HCT116 (cell line): ENCODE data around the gene DLST. TPM values are rescaled to one million over a fixed set of nuclear protein-coding genes. Genes with fewer than 3 reads are reported as not detected.

Experiments
- ATAC-seq: fragments of 200-7000 bp; cut with Tn5 transposase; 2 replicates; pipeline ENCODE4 v1.9.1; 2020; ENCODE audit warnings: mild to moderate bottlenecking, moderate library complexity
- BruUV-seq: library from RNA; stranded (reverse); fragments of 400-500 nt; replicated peaks from 2 replicates; lab custom pipeline; 2021; lab: Mats Ljungman, UMichigan
- CTCF ChIA-PET: fragments of 300-600 bp; sonication (Branson Sonifier 250); formaldehyde crosslinking; loops from one replicate; lab custom pipeline; 2021; ENCODE audit warnings: antibody characterized with exemption; lab: Charles Lee
- POLR2A ChIA-PET: fragments of 300-600, 350-600 bp; sonication (Branson Sonifier 250); formaldehyde crosslinking; loops from one replicate; lab custom pipeline; 2021; ENCODE audit warnings: antibody characterized with exemption; lab: Charles Lee
- RAD21 ChIA-PET, 2 experiments: fragments of 300-600 bp; sonication (Branson Sonifier 250); formaldehyde crosslinking; loops; one replicate each; lab custom pipeline; 2023; ENCODE audit warnings: low total read pairs in 2 of 2; ENCODE audit not compliant: uncharacterized antibody in 2 of 2, unreplicated experiment in 2 of 2, low non-redundant PET in 1 of 2; lab: Charles Lee
- DNase-seq: peaks from one replicate; pipeline ENCODE4 v3.0.0-alpha.2; 2010; ENCODE audit warnings: low read depth, low spot score
- H2AFZ ChIP-seq: fragments of 200-600 bp; shearing (Covaris generic), sonication (generic); 2 replicates; pipeline ENCODE4 v1.6.1; 2017; ENCODE audit warnings: low read depth, mixed run types, mixed read lengths, antibody characterized with exemption, low read length; ENCODE audit not compliant: poor library complexity, severe bottlenecking
- H3K27ac ChIP-seq: 2 replicates; pipeline ENCODE4 v1.5.1; 2012; ENCODE audit warnings: low read depth, low read length
- H3K27me3 ChIP-seq: fragments of 200-600 bp; sonication (generic); 2 replicates; pipeline ENCODE4 v1.6.1; 2016; ENCODE audit warnings: mixed run types, low read length, mixed read lengths; ENCODE audit not compliant: insufficient read depth
- H3K36me3 ChIP-seq, 2 experiments: fragments of 200-500 bp in 1 of 2; fragments of 200-600 bp in 1 of 2; sonication (Bioruptor generic) in 1 of 2; sonication (generic) in 1 of 2; 2 replicates each; pipeline versions ENCODE4 v1.5.1 to v1.6.1; 2014 to 2016; ENCODE audit warnings: low read length in 2 of 2, inconsistent platforms in 1 of 2, mixed read lengths in 1 of 2, mixed run types in 1 of 2; ENCODE audit not compliant: insufficient read depth in 2 of 2, control insufficient read depth in 1 of 2
- H3K4me1 ChIP-seq, 2 experiments: fragments of 200-600 bp in 1 of 2; sonication (generic) in 1 of 2; 2 replicates each; pipeline versions ENCODE4 v1.5.1 to v1.6.1; 2012 to 2017; ENCODE audit warnings: low read length in 2 of 2, inconsistent platforms in 1 of 2, mild to moderate bottlenecking in 1 of 2, mixed read lengths in 1 of 2, mixed run types in 1 of 2, moderate library complexity in 1 of 2; ENCODE audit not compliant: insufficient read depth in 2 of 2, control insufficient read depth in 1 of 2
- H3K4me2 ChIP-seq: fragments of 200-600 bp; sonication (generic); 2 replicates; pipeline ENCODE4 v1.6.1; 2017; ENCODE audit warnings: mixed run types, low read length, mixed read lengths
- H3K4me3 ChIP-seq, 2 experiments: fragments of 200-600 bp in 1 of 2; sonication (generic) in 1 of 2; replicated peaks in 1 of 2; 2 replicates each; pipeline ENCODE4 v1.5.1; 2011 to 2016; ENCODE audit warnings: low read length in 2 of 2, control low read depth in 1 of 2, low read depth in 1 of 2, mild to moderate bottlenecking in 1 of 2, mixed read lengths in 1 of 2, mixed run types in 1 of 2
- H3K79me2 ChIP-seq: fragments of 200-600 bp; sonication (generic); 2 replicates; pipeline ENCODE4 v1.6.1; 2017; ENCODE audit warnings: mild to moderate bottlenecking, mixed run types, low read length, moderate library complexity, mixed read lengths; ENCODE audit not compliant: insufficient read depth
- H3K9ac ChIP-seq: fragments of 200-600 bp; sonication (generic); 2 replicates; pipeline ENCODE4 v1.6.1; 2016; ENCODE audit warnings: low read length, mixed read lengths
- H3K9me2 ChIP-seq: fragments of 200-600 bp; sonication (generic), shearing (Covaris generic); 2 replicates; pipeline ENCODE4 v1.6.1; 2017; ENCODE audit warnings: mixed run types, mild to moderate bottlenecking, moderate library complexity; ENCODE audit not compliant: insufficient read depth
- H3K9me3 ChIP-seq, 2 experiments: fragments of 200-500 bp in 1 of 2; fragments of 200-600 bp in 1 of 2; sonication (Bioruptor generic) in 1 of 2; sonication (generic) in 1 of 2; 2 replicates each; pipeline ENCODE4 v1.6.1; 2014 to 2017; ENCODE audit warnings: low read length in 2 of 2, mixed read lengths in 2 of 2, inconsistent platforms in 1 of 2, low read depth in 1 of 2, mild to moderate bottlenecking in 1 of 2, mixed run types in 1 of 2, moderate library complexity in 1 of 2; ENCODE audit not compliant: control insufficient read depth in 1 of 2, insufficient read depth in 1 of 2
- H4K20me1 ChIP-seq: fragments of 200-600 bp; sonication (generic), shearing (Covaris generic); 2 replicates; pipeline ENCODE4 v1.6.1; 2017; ENCODE audit warnings: mixed run types, mild to moderate bottlenecking, moderate library complexity; ENCODE audit not compliant: insufficient read depth
- CEBPB ChIP-seq: IDR thresholded peaks from 2 replicates; pipeline ENCODE4 v1.6.1; 2012; ENCODE audit warnings: low read depth
- EGR1 ChIP-seq: IDR thresholded peaks from 2 replicates; pipeline ENCODE4 v1.6.1; 2012; ENCODE audit warnings: low read depth
- ELF1 ChIP-seq: IDR thresholded peaks from 2 replicates; pipeline ENCODE4 v1.6.1; 2012; ENCODE audit warnings: low read depth, borderline replicate concordance
- EZH2 ChIP-seq: fragments of 200-600 bp; sonication (generic); IDR thresholded peaks from 2 replicates; pipeline ENCODE4 v1.6.1; 2017; ENCODE audit warnings: antibody characterized with exemption, mixed run types
- EZH2phosphoT487 ChIP-seq: fragments of 200-600 bp; IDR thresholded peaks from 2 replicates; pipeline ENCODE4 v1.6.1; 2018; ENCODE audit warnings: antibody characterized with exemption, borderline replicate concordance
- FOSL1 ChIP-seq: IDR thresholded peaks from 2 replicates; pipeline ENCODE4 v1.6.1; 2012; ENCODE audit warnings: low read depth
- JUND ChIP-seq: IDR thresholded peaks from 2 replicates; pipeline ENCODE4 v1.6.1; 2012
- POLR2A ChIP-seq: IDR thresholded peaks from 2 replicates; pipeline ENCODE4 v1.7.0; 2011; ENCODE audit warnings: borderline replicate concordance; ENCODE audit not compliant: insufficient read depth, insufficient read length; ENCODE audit errors: extremely low read depth
- POLR2AphosphoS5 ChIP-seq: IDR thresholded peaks from 2 replicates; pipeline ENCODE4 v1.6.1; 2011; ENCODE audit warnings: mild to moderate bottlenecking, low read depth, low read length, moderate library complexity
- RAD21 ChIP-seq: IDR thresholded peaks from 2 replicates; pipeline ENCODE4 v1.6.1; 2012; ENCODE audit warnings: low read depth, mild to moderate bottlenecking
- SIN3A ChIP-seq: IDR thresholded peaks from 2 replicates; pipeline ENCODE4 v1.6.1; 2012; ENCODE audit warnings: low read depth
- SRF ChIP-seq: IDR thresholded peaks from 2 replicates; pipeline ENCODE4 v1.6.1; 2012; ENCODE audit warnings: low read depth
- YY1 ChIP-seq: IDR thresholded peaks from 2 replicates; pipeline ENCODE4 v1.6.1; 2011; ENCODE audit warnings: low read length, low read depth, moderate library complexity, mild to moderate bottlenecking; ENCODE audit not compliant: insufficient replicate concordance; ENCODE audit errors: extremely low read depth
- ZFX ChIP-seq: fragments of 450-650 bp; IDR thresholded peaks from 2 replicates; pipeline ENCODE4 v1.6.1; 2017
- intact Hi-C: fragments of 100-400 bp; cut with micrococcal nuclease; formaldehyde crosslinking; loops from 2 replicates; pipeline ENCODE4 v1.10.0; 2022
- total RNA-seq: library from RNA; stranded (reverse); gene quantifications from one replicate; pipeline ENCODE4 v1.2.1, GENCODE V29; 2021; ENCODE audit not compliant: unreplicated experiment
- TF ChIP-seq, protein P1 (sequence below): IDR thresholded peaks from 2 replicates; pipeline ENCODE4 v1.6.1; 2012
- TF ChIP-seq, protein P2 (sequence below): IDR thresholded peaks from 2 replicates; pipeline ENCODE4 v1.6.1; 2012
- TF ChIP-seq, protein P3 (sequence below), 3 experiments: fragments of 200-600 bp in 1 of 3; sonication (generic) in 1 of 3; IDR thresholded peaks in 2 of 3; conservative IDR thresholded peaks in 1 of 3; 2 replicates each; pipeline ENCODE4 v1.5.1; 2012 to 2017; ENCODE audit warnings: low read depth in 2 of 3, low read length in 2 of 3, antibody characterized with exemption in 1 of 3, borderline replicate concordance in 1 of 3, control low read depth in 1 of 3, mild to moderate bottlenecking in 1 of 3, mixed read lengths in 1 of 3, mixed run types in 1 of 3, moderate library complexity in 1 of 3; ENCODE audit not compliant: insufficient read depth in 1 of 3

DLST gene
- total RNA-seq, 1 experiment from 2014 or later, result 101 TPM

DNA sequence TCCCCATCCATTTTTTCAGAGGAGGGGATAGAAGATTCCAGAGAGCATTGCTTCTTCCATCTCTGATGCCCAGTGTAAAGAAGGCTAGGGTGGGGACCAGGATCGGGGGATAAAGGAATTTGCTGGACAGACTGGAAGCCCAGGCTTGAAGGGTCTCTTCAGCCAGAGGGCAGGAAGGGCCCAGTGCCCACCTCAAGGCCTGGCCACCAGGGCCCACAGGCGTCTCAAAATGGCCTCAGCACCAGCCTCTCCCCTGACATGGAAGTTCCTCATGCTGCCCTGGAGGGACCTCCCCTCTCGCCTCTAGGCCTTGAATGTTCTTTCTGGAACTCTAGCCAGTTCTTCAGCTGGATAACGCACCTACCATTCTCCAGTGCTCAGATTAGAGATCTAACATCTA, 38.6 kb downstream of the DLST start:
- H3K4me2 ChIP-seq, result no peak overlapping the region
- no peak overlapping the region for H3K4me3 ChIP-seq
- TF ChIP-seq POLR2AphosphoS5 (no peak), EGR1 (no peak), RAD21 (no peak), FOSL1 (no peak), ELF1 (no peak), EZH2phosphoT487 (no peak), EZH2 (no peak), POLR2A (no peak), ZFX (no peak), CEBPB (no peak), JUND (no peak), SRF (no peak), YY1 (no peak), SIN3A (no peak)
- TF ChIP-seq, protein P1, sequence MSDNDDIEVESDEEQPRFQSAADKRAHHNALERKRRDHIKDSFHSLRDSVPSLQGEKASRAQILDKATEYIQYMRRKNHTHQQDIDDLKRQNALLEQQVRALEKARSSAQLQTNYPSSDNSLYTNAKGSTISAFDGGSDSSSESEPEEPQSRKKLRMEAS, result no peak
- TF ChIP-seq, protein P2, sequence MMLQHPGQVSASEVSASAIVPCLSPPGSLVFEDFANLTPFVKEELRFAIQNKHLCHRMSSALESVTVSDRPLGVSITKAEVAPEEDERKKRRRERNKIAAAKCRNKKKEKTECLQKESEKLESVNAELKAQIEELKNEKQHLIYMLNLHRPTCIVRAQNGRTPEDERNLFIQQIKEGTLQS, result no peak
- TF ChIP-seq, protein P3, sequence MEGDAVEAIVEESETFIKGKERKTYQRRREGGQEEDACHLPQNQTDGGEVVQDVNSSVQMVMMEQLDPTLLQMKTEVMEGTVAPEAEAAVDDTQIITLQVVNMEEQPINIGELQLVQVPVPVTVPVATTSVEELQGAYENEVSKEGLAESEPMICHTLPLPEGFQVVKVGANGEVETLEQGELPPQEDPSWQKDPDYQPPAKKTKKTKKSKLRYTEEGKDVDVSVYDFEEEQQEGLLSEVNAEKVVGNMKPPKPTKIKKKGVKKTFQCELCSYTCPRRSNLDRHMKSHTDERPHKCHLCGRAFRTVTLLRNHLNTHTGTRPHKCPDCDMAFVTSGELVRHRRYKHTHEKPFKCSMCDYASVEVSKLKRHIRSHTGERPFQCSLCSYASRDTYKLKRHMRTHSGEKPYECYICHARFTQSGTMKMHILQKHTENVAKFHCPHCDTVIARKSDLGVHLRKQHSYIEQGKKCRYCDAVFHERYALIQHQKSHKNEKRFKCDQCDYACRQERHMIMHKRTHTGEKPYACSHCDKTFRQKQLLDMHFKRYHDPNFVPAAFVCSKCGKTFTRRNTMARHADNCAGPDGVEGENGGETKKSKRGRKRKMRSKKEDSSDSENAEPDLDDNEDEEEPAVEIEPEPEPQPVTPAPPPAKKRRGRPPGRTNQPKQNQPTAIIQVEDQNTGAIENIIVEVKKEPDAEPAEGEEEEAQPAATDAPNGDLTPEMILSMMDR (IDR thresholded peaks at IDR 0.05 in 2 of 3, conservative IDR thresholded peaks at IDR 0.05 in 1 of 3; ENCODE audit: borderline replicate concordance in 1 of 3, insufficient read depth in 1 of 3, low read depth in 2 of 3, low read length in 2 of 3), result no peak
- CTCF ChIA-PET, result interaction anchor here (1.7 kb wide), 1 partner anchor 59 kb away, joined by 4 read pairs; no protein-coding TSS in a partner anchor
- H4K20me1 ChIP-seq, result no peaks in the 10 kb centered on the region
- no peak overlapping the region for H3K27ac ChIP-seq
- no peaks in the 10 kb centered on the region for H3K9me3 ChIP-seq
- no peaks in the 10 kb centered on the region for H3K79me2 ChIP-seq
- RAD21 ChIA-PET, result no interaction called here
- POLR2A ChIA-PET, result no interaction called here
- no peaks in the 10 kb centered on the region for H3K36me3 ChIP-seq
- no peak overlapping the region for H3K9ac ChIP-seq
- no peaks in the 10 kb centered on the region for H3K9me2 ChIP-seq
- no peak overlapping the region for H2AFZ ChIP-seq
- intact Hi-C loops, result no loop called here
- H3K27me3 ChIP-seq, result no peaks in the 10 kb centered on the region
- no TSS peak for BruUV-seq
- DNase-seq (no peak), ATAC-seq (no peak)
- peaks cover 0 to 12% of the 10 kb centered on the region in 2 experiments; a peak in 2 of 4 replicates for H3K4me1 ChIP-seq
